ENCODE measurements around the gene TNPO3. TPM values are rescaled to one million over a fixed set of nuclear protein-coding genes. Genes with fewer than 3 reads are reported as not detected.

Gene TNPO3
- total and polyA plus RNA-seq, 10 of the 15 experiments (the other 5 are each of a cell fraction or from before 2014, with no cell fraction given), result 17.6 to 91.8 (median 65.9) TPM

- DNase-seq (ENCODE audit: low read depth, low spot score) (no peak), ATAC-seq (no peak), FAIRE-seq (no peak)
- no peak overlapping the region for H3K27ac ChIP-seq (ENCODE audit: control insufficient read depth, insufficient read depth)
- no peak overlapping the region for H2AFZ ChIP-seq (ENCODE audit: control insufficient read depth, low read depth, low read length)
- ChIA-PET RAD21 (ENCODE audit: unreplicated experiment) (interaction anchor here (1.2 to 1.4 kb wide), 2 partner anchors 14 to 24 kb away, joined by 4 read pairs; no protein-coding TSS in a partner anchor), POLR2A (interaction anchor here (1.6 kb wide), 1 partner anchor 8 kb away, joined by 6 read pairs; no protein-coding TSS in a partner anchor), CTCF (interaction anchor here (0.6 to 1.6 kb wide), 5 partner anchors 9 to 306 kb away, joined by 3 to 5 read pairs (median 3); no protein-coding TSS in a partner anchor), SMC1A (ENCODE audit: uncharacterized antibody, unreplicated experiment) (no interaction called here)
- no peaks in the 10 kb centered on the region for H3K27me3 ChIP-seq (replicated peaks in 1 of 2; ENCODE audit: control insufficient read depth in 2 of 2, insufficient read depth in 2 of 2, low read length in 1 of 2)
- no peaks in the 10 kb centered on the region for H3K4me1 ChIP-seq (ENCODE audit: control insufficient read depth, insufficient read depth, low read length)
- no peaks in the 10 kb centered on the region for H4K20me1 ChIP-seq (ENCODE audit: control insufficient read depth, insufficient read depth)
- in situ Hi-C loops (cut with MboI) (no loop called here), intact Hi-C loops (cut with micrococcal nuclease; ENCODE audit: unreplicated experiment) (no loop called here)
- 68% methylated on average over 8 of the region's 8 CpGs for WGBS (ENCODE audit: insufficient coverage, insufficient replicate concordance, low lambda C conversion rate, missing lambda C conversion rate)
- H3K36me3 ChIP-seq (ENCODE audit: control insufficient read depth in 2 of 2, insufficient read depth in 2 of 2, low read length in 1 of 2), result no peaks in the 10 kb centered on the region
- H3K9me3 ChIP-seq (replicated peaks; ENCODE audit: control insufficient read depth, insufficient read depth, low read length), result no peaks in the 10 kb centered on the region
- H3K79me2 ChIP-seq (ENCODE audit: control insufficient read depth, insufficient read depth, low read length), result no peaks in the 10 kb centered on the region
- no peak overlapping the region for H3K9ac ChIP-seq (ENCODE audit: control insufficient read depth, insufficient read depth, low read length)
- TF ChIP-seq SREBF2 (IDR thresholded peaks at IDR 0.05; ENCODE audit: low read length) (no peak), MEF2B (IDR thresholded peaks at IDR 0.05; ENCODE audit: partially characterized antibody, poor library complexity, severe bottlenecking) (no peak), USF2 (IDR thresholded peaks at IDR 0.05; ENCODE audit: borderline replicate concordance, low read depth, low read length) (no peak), MEF2A (IDR thresholded peaks at IDR 0.05; ENCODE audit: insufficient read depth, low read depth, low read length) (no peak), GABPA (IDR thresholded peaks at IDR 0.05; ENCODE audit: low read depth) (no peak)
- TF ChIP-seq, protein P1, sequence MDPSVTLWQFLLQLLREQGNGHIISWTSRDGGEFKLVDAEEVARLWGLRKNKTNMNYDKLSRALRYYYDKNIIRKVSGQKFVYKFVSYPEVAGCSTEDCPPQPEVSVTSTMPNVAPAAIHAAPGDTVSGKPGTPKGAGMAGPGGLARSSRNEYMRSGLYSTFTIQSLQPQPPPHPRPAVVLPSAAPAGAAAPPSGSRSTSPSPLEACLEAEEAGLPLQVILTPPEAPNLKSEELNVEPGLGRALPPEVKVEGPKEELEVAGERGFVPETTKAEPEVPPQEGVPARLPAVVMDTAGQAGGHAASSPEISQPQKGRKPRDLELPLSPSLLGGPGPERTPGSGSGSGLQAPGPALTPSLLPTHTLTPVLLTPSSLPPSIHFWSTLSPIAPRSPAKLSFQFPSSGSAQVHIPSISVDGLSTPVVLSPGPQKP (IDR thresholded peaks at IDR 0.05; ENCODE audit: low read depth, low read length), result no peak
- TF ChIP-seq, protein P2, sequence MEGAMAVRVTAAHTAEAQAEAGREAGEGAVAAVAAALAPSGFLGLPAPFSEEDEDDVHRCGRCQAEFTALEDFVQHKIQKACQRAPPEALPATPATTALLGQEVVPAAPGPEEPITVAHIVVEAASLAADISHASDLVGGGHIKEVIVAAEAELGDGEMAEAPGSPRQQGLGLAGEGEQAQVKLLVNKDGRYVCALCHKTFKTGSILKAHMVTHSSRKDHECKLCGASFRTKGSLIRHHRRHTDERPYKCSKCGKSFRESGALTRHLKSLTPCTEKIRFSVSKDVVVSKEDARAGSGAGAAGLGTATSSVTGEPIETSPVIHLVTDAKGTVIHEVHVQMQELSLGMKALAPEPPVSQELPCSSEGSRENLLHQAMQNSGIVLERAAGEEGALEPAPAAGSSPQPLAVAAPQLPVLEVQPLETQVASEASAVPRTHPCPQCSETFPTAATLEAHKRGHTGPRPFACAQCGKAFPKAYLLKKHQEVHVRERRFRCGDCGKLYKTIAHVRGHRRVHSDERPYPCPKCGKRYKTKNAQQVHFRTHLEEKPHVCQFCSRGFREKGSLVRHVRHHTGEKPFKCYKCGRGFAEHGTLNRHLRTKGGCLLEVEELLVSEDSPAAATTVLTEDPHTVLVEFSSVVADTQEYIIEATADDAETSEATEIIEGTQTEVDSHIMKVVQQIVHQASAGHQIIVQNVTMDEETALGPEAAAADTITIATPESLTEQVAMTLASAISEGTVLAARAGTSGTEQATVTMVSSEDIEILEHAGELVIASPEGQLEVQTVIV (IDR thresholded peaks at IDR 0.05; ENCODE audit: borderline replicate concordance, partially characterized antibody), result no peak
- BruUV-seq (replicated peaks), result no TSS peak
- no peak overlapping the region for H3K4me2 ChIP-seq (ENCODE audit: control insufficient read depth, insufficient read depth)
- H3K4me3 ChIP-seq, result no peak overlapping the region
Measured at GRCh38 chr7:128924707-128925588, 130.0 kb downstream of the TNPO3 start.
